Fibroblast of peridontal ligament (primary cell): ENCODE data around the gene KRTAP19-1.
"Not testable (repeated sequence)": the region's sequence is repeated elsewhere in the genome, so short reads cannot be mapped to it uniquely, and the experiment has no call there.

ENCODE experiments used
- DNase-seq: peaks from one replicate; pipeline ENCODE4 v3.0.0-alpha.2; 2010; ENCODE audit errors: extremely low read depth

KRTAP19-1 gene

DNA sequence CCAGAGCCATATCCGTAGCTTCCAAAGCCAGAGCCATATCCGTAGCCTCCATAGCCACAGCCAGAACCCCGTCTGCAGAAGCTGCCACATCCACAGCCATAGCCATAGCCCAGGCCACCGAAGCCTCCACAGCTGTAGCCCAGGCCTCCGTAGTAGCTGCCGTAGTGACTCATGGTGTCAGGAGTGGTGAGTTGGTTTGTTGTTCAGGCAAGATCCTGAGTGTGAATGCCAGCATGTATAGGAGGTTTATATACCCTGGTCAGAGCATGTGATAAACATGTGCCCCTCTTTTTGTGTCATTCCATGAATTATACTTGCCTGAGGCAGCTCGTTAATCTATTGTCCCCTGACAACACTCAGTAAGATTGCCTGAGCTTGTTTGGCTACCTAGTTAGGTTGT lies at the start of gene KRTAP19-1:
KRTAP19-1 (minus strand) TSS at position 223 of the 400 bp plus-strand sequence; CDS start at position 173, 50 bp downstream.
- no peak for DNase-seq

DNA sequence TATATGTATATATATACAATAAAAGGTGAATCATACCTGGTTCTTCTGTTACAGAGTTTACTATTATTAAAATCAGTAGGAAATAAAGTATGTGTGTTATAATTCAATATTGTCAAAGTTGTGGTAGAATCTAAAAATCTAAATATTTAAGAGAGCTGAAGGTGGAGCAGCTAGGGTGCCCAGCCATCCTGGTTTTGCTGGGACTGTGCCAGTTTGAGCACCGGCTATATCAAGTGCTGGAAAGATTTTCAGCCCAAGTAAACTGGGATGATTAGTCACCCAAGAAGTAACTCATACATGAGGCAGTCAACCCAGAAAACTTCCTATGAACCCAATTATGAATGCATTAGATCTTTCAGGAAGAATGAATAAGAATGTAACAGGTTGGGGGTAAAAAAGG lies 38.7 kb upstream of the KRTAP19-1 start:
- no peak for DNase-seq

- DNase-seq: no peak
Observed at GRCh38 chr21:30515681-30516080, 35.5 kb upstream of the KRTAP19-1 start.

- not testable (repeated sequence) for DNase-seq
Observed at GRCh38 chr21:30505621-30506205, 25.5 kb upstream of the KRTAP19-1 start.

DNA sequence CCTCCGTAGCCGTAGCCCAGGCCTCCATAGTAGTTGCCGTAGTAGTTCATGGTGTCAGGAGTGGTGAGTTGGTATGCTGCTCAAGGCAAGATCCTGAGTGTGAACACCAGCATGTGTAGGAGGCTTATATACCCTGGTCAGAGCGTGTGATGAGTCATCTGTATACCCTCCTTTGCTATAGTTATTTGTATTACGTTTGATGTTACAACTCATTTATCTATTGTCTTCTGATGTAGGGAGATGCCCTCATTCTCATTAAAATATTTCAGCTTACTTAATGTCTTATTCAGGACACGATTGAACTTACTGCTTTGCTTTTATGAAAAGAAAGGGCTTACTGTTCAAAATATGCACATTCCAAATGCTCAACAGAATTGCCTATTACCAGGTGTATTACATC lies 21.9 kb upstream of the KRTAP19-1 start, which contains the start of gene KRTAP19-5:
KRTAP19-5 (minus strand) TSS at position 101 of the 400 bp plus-strand sequence; CDS start at position 50, 51 bp downstream.
- no peak for DNase-seq

GRCh38 chr21:30497065-30497464 lies 16.9 kb upstream of the KRTAP19-1 start, which contains the start of gene KRTAP19-4:
Gene KRTAP19-4, minus strand, starts transcription at chr21:30497165. Its CDS starts 55 bp downstream, at chr21:30497110.
- DNase-seq: no peak

- no peak for DNase-seq
Observed at GRCh38 chr21:30491963-30492428, 11.8 kb upstream of the KRTAP19-1 start, which contains the start of gene KRTAP19-3. Gene KRTAP19-3, minus strand, starts transcription at chr21:30492013. Its CDS starts 56 bp downstream, at chr21:30491957.

GRCh38 chr21:30487336-30487735 lies 7.2 kb upstream of the KRTAP19-1 start, which contains the start of gene KRTAP19-2:
Gene KRTAP19-2, minus strand, starts transcription at chr21:30487436. Its CDS starts 88 bp downstream, at chr21:30487348.
- no peak for DNase-seq

GRCh38 chr21:30486180-30486579 lies 6.0 kb upstream of the KRTAP19-1 start:
- no peak for DNase-seq

- no peak for DNase-seq
Observed at GRCh38 chr21:30482130-30482529, 2.0 kb upstream of the KRTAP19-1 start.

DNA sequence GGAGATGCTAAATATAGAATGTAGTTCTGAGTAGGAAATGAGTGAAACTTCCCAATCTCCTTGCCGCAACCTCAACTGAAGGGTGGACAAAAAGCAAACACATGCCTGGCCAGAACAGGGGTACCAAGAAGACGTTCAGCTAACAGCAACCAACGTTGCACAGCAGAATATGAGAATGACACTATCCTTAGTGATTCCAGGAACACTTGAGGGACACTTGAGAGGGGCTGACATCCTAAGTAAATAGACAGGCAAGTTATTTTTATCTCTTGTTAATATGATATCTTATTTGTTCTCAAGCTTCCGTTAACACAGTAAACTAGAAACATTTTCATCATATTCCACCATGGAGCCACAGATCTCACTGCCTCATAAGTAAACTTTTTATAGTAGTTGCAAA lies 908 bp downstream of the KRTAP19-1 start:
- no peak for DNase-seq

DNA sequence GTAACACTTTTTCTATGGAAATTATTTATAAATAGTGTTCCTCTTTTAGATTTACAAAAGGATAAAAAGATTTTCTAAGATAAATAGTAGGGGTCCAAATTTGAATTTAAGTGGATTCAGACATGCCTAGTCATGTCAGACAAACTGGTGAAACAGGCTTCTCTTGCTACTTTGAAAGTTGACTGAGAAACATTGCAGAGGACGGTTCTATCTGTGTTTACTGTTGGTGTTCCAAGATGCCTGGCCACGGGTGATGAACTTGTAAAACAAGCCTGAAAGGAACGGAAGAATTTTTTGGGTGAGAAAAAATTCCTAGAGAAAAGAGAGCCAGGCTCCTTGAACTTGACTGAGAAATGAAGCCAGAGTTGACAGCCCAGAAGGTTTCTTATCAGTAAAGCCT lies 2.2 kb downstream of the KRTAP19-1 start:
- DNase-seq: no peak

DNA sequence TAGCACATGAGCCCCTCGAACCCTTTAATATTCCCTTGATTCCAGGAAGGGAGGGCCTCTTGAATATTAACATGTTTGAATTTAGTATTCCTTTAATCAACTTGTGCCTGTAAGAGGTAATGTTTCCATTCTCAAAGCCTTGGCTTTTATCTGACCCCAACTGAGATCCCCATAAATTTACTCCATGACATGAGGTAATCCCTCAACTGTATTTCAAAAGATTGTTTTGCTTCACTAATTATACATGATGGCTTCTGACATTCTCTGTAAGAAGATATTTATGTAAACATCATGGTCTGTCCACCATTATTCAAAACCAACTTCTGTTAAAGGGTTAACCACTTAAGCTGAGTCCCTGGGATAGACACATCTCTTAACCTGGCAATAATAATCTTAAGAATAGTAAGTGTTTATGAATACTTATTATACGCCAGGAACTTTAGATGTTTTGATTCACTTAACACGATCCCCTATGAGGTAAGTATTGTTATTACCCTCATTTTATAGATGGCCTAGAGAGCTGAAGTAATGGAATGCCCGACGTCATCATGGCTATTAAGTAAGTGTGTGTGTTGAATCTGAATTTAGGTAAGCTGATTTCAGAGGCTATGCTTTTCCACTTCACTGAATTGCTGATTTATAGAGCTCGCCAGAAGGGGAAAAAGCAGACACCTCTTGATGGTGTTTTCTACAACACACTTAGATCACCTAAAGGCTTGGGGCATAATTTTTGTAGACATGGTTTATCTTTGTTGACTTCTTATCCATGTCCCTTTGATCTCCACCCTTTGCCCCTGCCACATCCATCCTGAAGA lies 11.1 kb downstream of the KRTAP19-1 start:
- no peak for DNase-seq

- DNase-seq: no peak
Observed at GRCh38 chr21:30463713-30464112, 16.5 kb downstream of the KRTAP19-1 start.

DNA sequence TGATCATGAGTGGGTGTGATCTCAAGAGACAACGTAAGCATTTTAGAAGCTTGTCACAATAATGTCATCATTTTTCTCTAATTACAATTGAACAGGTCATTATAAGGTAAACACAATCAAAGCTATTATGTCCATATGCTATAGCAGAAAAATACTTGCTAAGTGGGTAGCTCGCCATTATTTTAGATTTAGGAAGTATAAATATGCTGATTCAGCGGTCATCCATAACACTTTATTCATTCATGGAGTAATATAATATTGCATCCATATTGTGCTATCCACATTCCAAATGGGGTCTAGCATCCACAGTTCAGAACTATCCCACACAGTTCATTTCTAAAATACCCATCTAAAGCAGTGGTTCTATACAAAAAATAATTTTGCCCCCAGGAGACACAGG lies 31.7 kb downstream of the KRTAP19-1 start:
- DNase-seq: no peak

- no peak for DNase-seq
Observed at GRCh38 chr21:30447056-30447455, 33.1 kb downstream of the KRTAP19-1 start.

DNA sequence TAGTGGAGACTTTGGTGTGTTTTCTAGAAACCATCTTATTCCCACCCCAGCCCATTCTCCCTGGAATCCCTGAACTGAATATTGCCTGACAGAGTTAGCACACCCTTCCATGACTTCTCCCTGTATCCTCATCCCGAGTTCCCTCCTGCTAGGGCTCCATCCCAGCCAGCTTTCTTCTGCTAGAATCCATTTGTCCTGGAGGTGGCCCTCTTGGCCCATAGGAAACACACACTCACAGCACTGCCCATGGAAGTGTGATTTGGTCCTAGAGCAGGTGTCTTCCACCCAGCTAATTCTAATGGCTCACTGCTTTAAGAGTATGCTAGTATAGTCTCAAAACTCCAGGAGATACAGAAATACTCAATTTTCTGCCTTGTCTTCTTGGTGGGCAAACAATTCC lies 36.0 kb downstream of the KRTAP19-1 start:
- no peak for DNase-seq

GRCh38 chr21:30443226-30443625 lies 36.9 kb downstream of the KRTAP19-1 start:
- no peak for DNase-seq

DNA sequence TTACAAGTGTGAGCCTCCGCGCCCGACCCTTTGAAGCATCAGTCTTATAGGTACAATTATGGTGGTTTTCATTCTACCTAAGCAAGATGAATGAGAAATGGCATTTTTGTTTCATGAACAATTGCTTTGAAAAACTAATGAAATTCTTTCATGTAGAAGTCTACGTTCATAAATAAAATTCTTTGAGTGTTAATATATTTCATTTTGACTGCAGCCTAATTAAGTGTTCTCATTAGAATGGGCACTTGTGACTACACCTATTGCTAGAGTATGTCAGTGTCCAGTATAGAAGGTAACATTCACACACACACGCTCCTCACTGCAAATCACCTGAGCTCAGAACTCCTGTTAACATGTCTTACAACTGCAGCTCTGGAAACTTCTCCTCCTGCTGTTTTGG lies 40.2 kb downstream of the KRTAP19-1 start, which contains the start of gene KRTAP15-1:
KRTAP15-1 (plus strand) TSS at position 301 of the 400 bp plus-strand sequence; CDS start at position 354, 53 bp downstream.
- no peak for DNase-seq

DNA sequence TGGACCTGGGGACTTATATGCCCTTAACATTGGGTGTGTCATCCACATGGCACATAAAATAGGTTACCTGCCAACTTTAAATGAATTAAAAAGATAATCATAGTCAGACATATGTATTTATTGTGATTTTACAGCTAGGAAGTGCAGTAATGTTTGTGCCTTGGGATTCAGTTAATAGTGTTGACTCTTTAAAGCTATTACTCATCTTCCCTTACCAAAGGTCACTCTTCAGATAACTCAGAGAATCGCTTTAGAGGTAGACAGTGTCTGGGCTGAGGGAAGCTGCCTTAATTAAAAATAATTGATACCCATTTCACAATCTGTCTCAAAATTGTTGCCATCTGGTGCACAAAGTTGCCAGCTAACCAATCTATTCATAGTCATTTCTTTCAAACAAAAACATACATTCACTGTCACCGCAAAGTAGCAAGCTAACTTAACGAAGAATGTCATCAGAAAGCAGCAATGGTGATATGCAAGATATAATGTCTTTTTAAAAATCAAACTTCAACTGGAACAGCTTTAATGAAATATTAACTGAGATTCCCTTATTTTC lies 43.1 kb downstream of the KRTAP19-1 start:
- DNase-seq: no peak

- no peak for DNase-seq
Observed at GRCh38 chr21:30434033-30434631, 46.0 kb downstream of the KRTAP19-1 start.

GRCh38 chr21:30430170-30430655 lies 50.0 kb downstream of the KRTAP19-1 start, which contains the start of gene KRTAP13-4:
Gene KRTAP13-4, plus strand, starts transcription at chr21:30430220. Its CDS starts 56 bp downstream, at chr21:30430276.
- DNase-seq: no peak
